HG02571 (cell line): ENCODE results near the gene OSBPL7.

Source experiments
- ATAC-seq: cut with Tn5 transposase; IDR thresholded peaks from one replicate; pipeline ENCODE4 v1.9.1; 2021; ENCODE audit warnings: mild to moderate bottlenecking, moderate library complexity; ENCODE audit not compliant: unreplicated experiment

OSBPL7 gene

GRCh38 chr17:47807421-47807820, 14.2 kb downstream of the OSBPL7 start:
- ATAC-seq = no peak

- no peak for ATAC-seq
Measured at GRCh38 chr17:47806913-47807255, 14.7 kb downstream of the OSBPL7 start.

- no peak for ATAC-seq
Measured at GRCh38 chr17:47806026-47806912, 15.3 kb downstream of the OSBPL7 start.

- no peak for ATAC-seq
Measured at GRCh38 chr17:47804461-47804860, 17.1 kb downstream of the OSBPL7 start.

- no peak for ATAC-seq
Measured at GRCh38 chr17:47803751-47804150, 17.8 kb downstream of the OSBPL7 start.

- ATAC-seq = no peak
Measured at GRCh38 chr17:47803201-47803600, 18.4 kb downstream of the OSBPL7 start.

GRCh38 chr17:47802341-47803022, 19.1 kb downstream of the OSBPL7 start:
- ATAC-seq = no peak

GRCh38 chr17:47801906-47802305, 19.7 kb downstream of the OSBPL7 start:
- no peak for ATAC-seq

GRCh38 chr17:47801176-47801765, 20.3 kb downstream of the OSBPL7 start:
- ATAC-seq = no peak

- ATAC-seq = no peak
Measured at GRCh38 chr17:47800686-47801085, 20.9 kb downstream of the OSBPL7 start.

- ATAC-seq = no peak
Measured at GRCh38 chr17:47797797-47798196, 23.8 kb downstream of the OSBPL7 start.

GRCh38 chr17:47792979-47793378, 28.6 kb downstream of the OSBPL7 start:
- no peak for ATAC-seq

GRCh38 chr17:47792457-47792856, 29.1 kb downstream of the OSBPL7 start:
- ATAC-seq = no peak

- ATAC-seq = no peak
Measured at GRCh38 chr17:47791025-47791424, 30.6 kb downstream of the OSBPL7 start.

GRCh38 chr17:47789611-47790561, 31.7 kb downstream of the OSBPL7 start:
- no peak for ATAC-seq

- ATAC-seq = no peak
Measured at GRCh38 chr17:47785538-47786123, 36.0 kb downstream of the OSBPL7 start.

- no peak for ATAC-seq
Measured at GRCh38 chr17:47781397-47781796, 40.2 kb downstream of the OSBPL7 start.

- ATAC-seq = no peak
Measured at GRCh38 chr17:47778184-47778635, 43.4 kb downstream of the OSBPL7 start.

GRCh38 chr17:47776330-47777197, 45.0 kb downstream of the OSBPL7 start:
- ATAC-seq = no peak
